Measurements from ENCODE around the gene PUSL1.

PUSL1 gene, protein sequence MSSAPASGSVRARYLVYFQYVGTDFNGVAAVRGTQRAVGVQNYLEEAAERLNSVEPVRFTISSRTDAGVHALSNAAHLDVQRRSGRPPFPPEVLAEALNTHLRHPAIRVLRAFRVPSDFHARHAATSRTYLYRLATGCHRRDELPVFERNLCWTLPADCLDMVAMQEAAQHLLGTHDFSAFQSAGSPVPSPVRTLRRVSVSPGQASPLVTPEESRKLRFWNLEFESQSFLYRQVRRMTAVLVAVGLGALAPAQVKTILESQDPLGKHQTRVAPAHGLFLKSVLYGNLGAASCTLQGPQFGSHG

DNA sequence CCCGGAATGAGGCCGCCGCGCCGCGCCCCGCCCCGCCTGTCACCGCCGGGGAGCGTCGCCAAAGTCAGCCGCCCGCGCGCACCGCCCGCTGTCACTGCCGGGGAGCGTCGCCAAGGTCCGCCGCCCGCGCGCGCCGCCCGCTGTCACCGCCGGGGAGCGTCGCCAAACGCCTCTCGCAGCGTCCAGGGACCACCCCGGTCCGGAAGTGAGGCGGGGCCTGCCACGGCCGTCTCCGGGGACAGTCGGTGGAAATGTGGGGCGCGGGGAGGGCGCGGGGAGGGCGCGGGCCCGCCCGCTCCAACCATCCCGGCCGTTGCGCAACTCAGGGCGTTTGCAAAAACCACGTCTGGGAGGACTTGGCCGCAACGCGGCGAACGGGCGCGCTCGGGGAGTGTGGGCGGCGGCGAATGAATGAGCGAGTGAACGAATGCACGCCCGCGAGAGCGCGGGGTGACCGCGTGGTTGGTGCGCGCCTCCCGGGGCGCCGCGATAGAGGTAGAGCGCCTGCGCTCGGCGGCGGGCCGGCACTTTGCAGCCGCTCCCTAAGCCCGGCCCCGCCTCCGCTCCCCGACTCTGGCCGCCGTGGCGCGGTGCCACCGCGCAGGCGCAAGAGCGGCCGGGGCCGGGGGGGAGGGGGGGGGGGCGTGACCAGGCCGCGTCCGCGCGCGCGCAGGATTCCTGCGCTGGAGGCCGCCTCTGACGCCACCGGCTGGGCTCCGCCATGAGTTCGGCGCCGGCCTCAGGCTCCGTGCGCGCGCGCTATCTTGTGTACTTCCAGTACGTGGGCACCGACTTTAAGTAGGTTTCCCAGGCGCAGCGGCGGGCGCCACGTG, at the start of gene PUSL1, which contains the start of gene ACAP3:
TSS of gene PUSL1 (plus strand) at position 675 of the 833 bp plus-strand sequence. CDS start at position 722, 47 bp downstream.
TSS of gene ACAP3 (minus strand) at position 8 of the 833 bp plus-strand sequence. CDS start 115 bp downstream, outside the sequence.
- in situ Hi-C loops (cut with MboI; ENCODE audit: low sequenced_read_pairs), result no loop called here

DNA sequence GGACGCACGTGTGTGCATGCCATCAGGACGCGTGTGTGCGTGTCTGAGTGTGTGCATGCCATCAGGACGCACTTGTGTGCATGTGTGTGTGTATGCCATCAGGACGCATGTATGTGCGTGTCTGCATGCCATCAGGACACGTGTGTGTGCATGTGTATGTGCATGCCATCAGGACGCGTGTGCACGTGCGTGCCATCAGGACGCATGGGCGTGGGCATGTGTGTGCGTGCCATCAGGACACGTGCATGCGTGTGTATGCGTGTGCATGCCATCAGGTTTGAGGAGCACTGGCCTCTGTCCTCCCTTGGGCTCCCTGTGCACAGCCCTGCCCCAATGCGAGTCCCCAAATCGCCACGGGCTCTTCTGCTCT, 49.3 kb upstream of the PUSL1 start:
- in situ Hi-C loops (cut with MboI; ENCODE audit: low sequenced_read_pairs), result no loop called here

DNA sequence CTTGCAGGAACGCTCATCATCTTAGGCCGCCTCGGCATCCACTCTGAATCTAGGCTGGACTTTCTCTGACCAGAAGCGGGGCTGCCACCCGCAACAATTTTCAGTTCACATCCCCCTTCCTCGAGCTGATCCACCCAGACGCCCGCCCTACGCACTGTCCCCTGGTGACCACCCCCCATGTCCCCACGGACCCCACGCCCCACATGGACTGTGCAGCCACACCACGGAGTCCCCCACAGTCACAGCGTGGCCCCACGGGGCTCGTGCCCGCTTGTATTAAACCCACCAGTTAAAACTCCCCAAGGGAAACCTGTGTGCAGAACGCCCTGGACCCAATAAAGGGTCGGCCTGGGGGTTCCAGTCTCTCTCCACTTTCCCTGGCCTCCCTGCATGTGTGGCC, 48.9 kb upstream of the PUSL1 start:
- in situ Hi-C loops (cut with MboI; ENCODE audit: low sequenced_read_pairs), result no loop called here

GRCh38 chr1:1259951-1260600, 48.3 kb upstream of the PUSL1 start:
- in situ Hi-C loops (cut with MboI; ENCODE audit: low sequenced_read_pairs), result no loop called here

DNA sequence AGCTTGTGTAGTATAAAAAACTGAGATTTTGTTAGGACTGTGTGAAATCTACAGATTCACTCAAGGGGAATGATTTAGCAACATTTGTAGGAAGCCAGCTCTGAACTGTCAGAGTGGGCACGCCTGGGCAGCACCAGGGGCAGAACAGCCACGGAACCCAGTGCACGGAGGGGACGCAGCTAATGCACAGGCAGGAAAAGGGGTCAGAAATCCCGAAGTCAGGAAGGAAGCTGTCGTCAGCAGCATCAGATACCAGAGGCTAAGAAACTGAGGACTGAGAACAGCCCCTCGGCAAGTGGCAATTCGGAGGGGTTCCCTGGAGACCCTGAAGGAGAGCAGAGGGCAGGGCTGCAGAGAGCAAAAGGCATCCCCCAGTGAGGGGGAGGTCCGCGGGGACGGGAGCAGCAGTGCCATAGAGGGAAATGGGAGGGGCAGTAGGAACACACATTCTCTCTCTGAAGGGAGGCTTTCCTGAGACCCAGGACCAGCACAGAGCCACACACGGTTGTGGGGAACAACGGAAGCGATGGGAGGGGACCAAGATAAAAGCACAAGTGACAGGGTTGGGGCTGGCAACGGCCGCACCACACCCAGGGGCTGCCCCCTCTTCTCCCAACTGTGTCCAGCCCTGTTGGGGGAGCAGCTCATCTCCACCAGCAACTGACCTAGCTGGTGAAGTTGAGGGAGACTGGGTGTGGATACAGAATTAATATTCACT, 47.4 kb upstream of the PUSL1 start:
- in situ Hi-C loops (cut with MboI; ENCODE audit: low sequenced_read_pairs), result no loop called here

GRCh38 chr1:1262071-1262470, 46.3 kb upstream of the PUSL1 start:
- in situ Hi-C loops (cut with MboI; ENCODE audit: low sequenced_read_pairs), result no loop called here

GRCh38 chr1:1262758-1263157, 45.6 kb upstream of the PUSL1 start:
- in situ Hi-C loops (cut with MboI; ENCODE audit: low sequenced_read_pairs), result no loop called here

- in situ Hi-C loops (cut with MboI; ENCODE audit: low sequenced_read_pairs), result no loop called here
Observed at GRCh38 chr1:1264026-1264425, 44.4 kb upstream of the PUSL1 start.

DNA sequence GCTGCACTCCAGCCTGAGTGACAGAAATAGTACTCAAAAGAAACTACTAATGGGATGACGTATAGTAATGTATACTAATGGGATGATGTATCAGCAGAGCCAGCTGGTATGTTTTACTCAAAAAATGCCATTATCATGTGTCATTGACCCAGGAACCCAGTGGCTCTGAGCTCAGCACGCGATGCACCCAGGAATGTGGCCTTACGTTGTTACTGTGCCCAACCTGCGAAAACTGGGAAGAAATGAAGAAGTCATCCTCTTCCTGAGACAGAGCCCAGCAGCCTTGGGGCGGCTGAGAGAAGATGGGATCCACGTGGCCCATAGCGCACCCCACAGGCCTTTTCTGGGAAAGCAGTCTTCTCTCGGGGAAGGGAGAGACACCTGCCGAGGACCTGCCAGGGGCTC, 43.5 kb upstream of the PUSL1 start:
- in situ Hi-C loops (cut with MboI; ENCODE audit: low sequenced_read_pairs), result no loop called here

- in situ Hi-C loops (cut with MboI; ENCODE audit: low sequenced_read_pairs), result no loop called here
Observed at GRCh38 chr1:1267488-1268283, 40.7 kb upstream of the PUSL1 start.

- in situ Hi-C loops (cut with MboI; ENCODE audit: low sequenced_read_pairs), result no loop called here
Observed at GRCh38 chr1:1268284-1268682, 40.1 kb upstream of the PUSL1 start.

DNA sequence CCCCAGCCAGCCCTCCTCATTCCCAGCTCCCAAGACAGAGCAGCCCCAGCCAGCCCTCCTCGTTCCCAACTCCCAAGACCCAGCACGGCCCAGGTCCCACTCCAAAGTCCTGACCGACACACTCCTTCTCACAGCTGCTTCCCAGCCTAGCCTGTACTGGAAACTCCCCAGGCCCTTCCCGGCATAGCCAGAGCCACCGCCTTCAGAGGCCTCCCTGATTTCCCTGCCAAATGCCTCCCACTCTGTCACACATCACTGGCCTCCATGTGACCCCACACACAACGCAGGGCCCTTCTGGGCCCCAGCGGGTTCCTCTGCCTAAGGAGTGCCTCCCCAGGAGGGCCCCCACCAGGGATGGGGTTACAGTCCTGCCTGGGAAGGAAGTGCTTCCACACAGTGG, 37.6 kb upstream of the PUSL1 start:
- in situ Hi-C loops (cut with MboI; ENCODE audit: low sequenced_read_pairs), result no loop called here

GRCh38 chr1:1272341-1273208, 35.8 kb upstream of the PUSL1 start:
- in situ Hi-C loops (cut with MboI; ENCODE audit: low sequenced_read_pairs), result no loop called here

DNA sequence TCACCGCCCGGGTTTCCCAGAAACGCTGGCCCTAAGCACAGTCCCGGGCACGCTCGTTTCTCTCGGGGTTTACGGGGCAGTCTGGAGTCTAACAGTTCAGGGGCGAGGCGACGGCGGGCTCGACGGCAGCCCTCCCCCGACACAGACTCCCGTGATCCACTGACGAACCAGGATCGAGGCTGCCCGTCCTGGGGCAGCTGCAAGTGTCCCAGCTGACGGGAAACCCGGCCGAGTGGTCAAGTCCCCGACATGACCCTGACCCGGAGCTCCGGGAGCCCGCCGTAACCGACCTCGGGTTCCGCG, 35.2 kb upstream of the PUSL1 start:
- in situ Hi-C loops (cut with MboI; ENCODE audit: low sequenced_read_pairs), result no loop called here

- in situ Hi-C loops (cut with MboI; ENCODE audit: low sequenced_read_pairs), result no loop called here
Observed at GRCh38 chr1:1273512-1274298, 34.7 kb upstream of the PUSL1 start, which contains the start of gene UBE2J2. UBE2J2 (minus strand) TSS chr1:1273854; CDS start chr1:1267992, 5,862 bp downstream.

GRCh38 chr1:1274299-1274930, 34.0 kb upstream of the PUSL1 start:
- in situ Hi-C loops (cut with MboI; ENCODE audit: low sequenced_read_pairs), result no loop called here

- in situ Hi-C loops (cut with MboI; ENCODE audit: low sequenced_read_pairs), result no loop called here
Observed at GRCh38 chr1:1274931-1275431, 33.4 kb upstream of the PUSL1 start.

DNA sequence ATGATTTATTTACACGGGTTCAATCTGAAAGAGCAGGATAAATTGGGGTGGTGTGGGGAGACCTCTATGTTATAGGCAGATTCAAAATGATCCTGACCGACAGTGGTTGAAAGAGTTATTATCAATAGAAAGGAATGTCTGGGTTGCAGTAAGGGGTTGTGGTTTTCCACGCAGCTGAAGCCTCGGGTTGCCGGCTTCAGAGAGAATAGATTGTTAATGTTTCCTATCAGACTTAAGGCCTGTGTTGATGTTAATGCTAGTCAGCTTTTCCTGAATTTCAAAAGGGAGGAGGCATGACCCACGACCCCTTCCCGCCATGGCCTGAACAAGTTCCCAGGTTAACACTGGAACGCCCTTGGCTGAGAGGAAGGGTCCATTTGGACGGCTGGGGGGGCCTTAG, 32.6 kb upstream of the PUSL1 start:
- in situ Hi-C loops (cut with MboI; ENCODE audit: low sequenced_read_pairs), result no loop called here
